ENCODE results near the gene TMEM132C. TPM values are rescaled to one million over a fixed set of nuclear protein-coding genes. Genes with fewer than 3 reads are reported as not detected.

The TMEM132C gene
- total and polyA plus RNA-seq, 2 of the 8 experiments (the other 6 are each of a cell fraction or from before 2014, with no cell fraction given): 0.23 to 0.76 TPM

DNA sequence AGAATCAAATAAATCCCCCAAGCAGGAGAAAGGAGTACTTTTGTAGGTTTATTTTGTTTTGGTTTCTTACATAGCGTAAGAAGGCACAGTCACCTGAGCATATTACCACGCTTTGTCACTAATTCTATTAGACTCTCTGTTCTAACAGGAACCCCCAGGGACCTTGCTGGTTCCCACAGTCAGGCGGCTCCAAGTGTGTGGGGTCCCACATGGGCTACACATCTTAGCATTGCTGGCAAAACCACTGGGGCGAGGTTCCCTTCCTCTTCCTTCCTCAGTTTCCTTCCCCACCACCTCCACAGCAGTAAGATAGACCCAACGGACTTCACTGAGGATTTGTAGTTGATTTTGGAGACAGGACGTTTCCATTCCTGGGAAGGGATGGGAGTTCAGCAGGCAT is 49.1 kb downstream of the TMEM132C start:
- H3K4me2 ChIP-seq (ENCODE audit: insufficient read depth in 1 of 2, low read depth in 2 of 2, low read length in 2 of 2): no peak overlapping the region
- no peak overlapping the region for H3K9ac ChIP-seq (replicated peaks in 1 of 4; ENCODE audit: extremely low read depth in 1 of 4, low read depth in 3 of 4, low read length in 3 of 4)
- CTCF ChIA-PET (ENCODE audit: partially characterized antibody): interaction anchor here (0.6 to 2.4 kb wide), 3 partner anchors 39 to 209 kb away, joined by 3 to 8 read pairs (median 4); no protein-coding TSS in a partner anchor
- no peak overlapping the region for H3K4ac ChIP-seq (replicated peaks; ENCODE audit: insufficient read length, low read depth, low read length)
- no peak overlapping the region for H2BK15ac ChIP-seq (ENCODE audit: low read length)
- POLR2A ChIA-PET (ENCODE audit: partially characterized antibody): no interaction called here
- no peak overlapping the region for H3K18ac ChIP-seq (ENCODE audit: extremely low read depth, low read length)
- H2BK120ac ChIP-seq (replicated peaks; ENCODE audit: low read depth, low read length): no peak overlapping the region
- no peaks in the 10 kb centered on the region; the same call in 1 of the 2 replicates for H3K23me2 ChIP-seq (ENCODE audit: low read depth, low read length)
- no peak overlapping the region for H3K14ac ChIP-seq (ENCODE audit: insufficient read length)
- H2BK5ac ChIP-seq (ENCODE audit: low read depth, low read length): no peak overlapping the region
- H3K23ac ChIP-seq (ENCODE audit: insufficient read length): no peak overlapping the region
- H3K56ac ChIP-seq (replicated peaks; ENCODE audit: insufficient read length, low read depth, low read length): no peak overlapping the region
- DNase-seq (ENCODE audit: low read depth in 1 of 2, low spot score in 2 of 2): no peak
- no peak overlapping the region for H3K27ac ChIP-seq (ENCODE audit: low read depth, low read length)
- H2AFZ ChIP-seq (ENCODE audit: low read length): no peak overlapping the region
- H4K5ac ChIP-seq (ENCODE audit: insufficient read length, low read depth, low read length): no peak overlapping the region
- FAIRE-seq: no peak
- no peak overlapping the region for H2BK12ac ChIP-seq (ENCODE audit: low read depth, low read length)
- TF ChIP-seq KDM1A (IDR thresholded peaks at IDR 0.05; ENCODE audit: borderline replicate concordance, low read length) (no peak), SIN3A (conservative IDR thresholded peaks at IDR 0.05 in 1 of 2, IDR thresholded peaks at IDR 0.05 in 1 of 2; ENCODE audit: low read depth in 1 of 2, low read length in 2 of 2) (no peak), GTF2F1 (IDR thresholded peaks at IDR 0.05; ENCODE audit: borderline replicate concordance, low read depth, low read length) (no peak), MAFK (IDR thresholded peaks at IDR 0.05; ENCODE audit: low read depth, low read length) (no peak), EGR1 (IDR thresholded peaks at IDR 0.05; ENCODE audit: borderline replicate concordance, low read depth, low read length) (no peak), TAF1 (IDR thresholded peaks at IDR 0.05; ENCODE audit: low read depth, low read length) (no peak)
- no peaks in the 10 kb centered on the region for H3K9me3 ChIP-seq (ENCODE audit: insufficient read depth in 2 of 2, low read depth in 1 of 2, low read length in 1 of 2)
- H3K79me1 ChIP-seq (ENCODE audit: low read depth, low read length): no peaks in the 10 kb centered on the region
- H3K4me1 ChIP-seq (replicated peaks in 1 of 4; ENCODE audit: control insufficient read depth in 3 of 4, insufficient read depth in 4 of 4, low read length in 3 of 4): peaks cover 0 to 3% (median 0%) of the 10 kb centered on the region in 4 experiments; a peak in 1 of 7 replicates
- no peak overlapping the region for H2BK20ac ChIP-seq (ENCODE audit: low read length)
- H3K4me3 ChIP-seq (ENCODE audit: extremely low read depth in 1 of 4, insufficient read depth in 2 of 4, low read depth in 3 of 4, low read length in 4 of 4): no peak overlapping the region
- no peaks in the 10 kb centered on the region for H3K36me3 ChIP-seq (ENCODE audit: control insufficient read depth in 2 of 4, insufficient read depth in 4 of 4, low read length in 3 of 4)
- no peaks in the 10 kb centered on the region; a peak in 1 of 7 replicates for H3K27me3 ChIP-seq (replicated peaks in 1 of 4; ENCODE audit: control insufficient read depth in 3 of 4, extremely low read depth in 1 of 4, insufficient read depth in 3 of 4, low read length in 3 of 4)
- H2AK5ac ChIP-seq (ENCODE audit: low read depth, low read length): no peak overlapping the region
- no peak overlapping the region for H4K91ac ChIP-seq (replicated peaks; ENCODE audit: insufficient read length, low read length)
- no peaks in the 10 kb centered on the region for H4K20me1 ChIP-seq (replicated peaks in 1 of 2; ENCODE audit: control insufficient read depth in 1 of 2, insufficient read depth in 2 of 2, low read length in 2 of 2)
- WGBS, 2 experiments (ENCODE audit: extremely low coverage in 1 of 2, insufficient coverage in 1 of 2, insufficient read length in 1 of 2, insufficient replicate concordance in 2 of 2, low coverage in 1 of 2, low lambda C conversion rate in 2 of 2, missing lambda C conversion rate in 1 of 2): 94% methylated on average over 6 of the region's 6 CpGs; no CpG with 5 or more reads in 1 of the 2 experiments
- no peak overlapping the region for H4K8ac ChIP-seq (ENCODE audit: extremely low read depth, insufficient read depth, low read length)
- no peaks in the 10 kb centered on the region for H3K79me2 ChIP-seq (ENCODE audit: control insufficient read depth in 1 of 2, insufficient read depth in 2 of 2, low read length in 2 of 2)
